ENCODE results near the gene PYM1. TPM values are rescaled to one million over a fixed set of nuclear protein-coding genes. Genes with fewer than 3 reads are reported as not detected.
A peak's percentile ranks its signal among the peaks of the same experiment; 100 is the strongest.
"Not testable (repeated sequence)": the region's sequence is repeated elsewhere in the genome, so short reads cannot be mapped to it uniquely, and the experiment has no call there.

Gene PYM1
- polyA plus RNA-seq, 1 experiment: 37.1 TPM

GRCh38 chr12:55925870-55926737, 1.6 kb downstream of the PYM1 start:
- Histone ChIP-seq H3K36me3 (ENCODE audit: control insufficient read depth, insufficient read depth, low read length) (no peaks in the 10 kb centered on the region), H3K4me3 (ENCODE audit: low read depth, low read length) (peak overlapping the region; percentile 78), H3K27me3 (ENCODE audit: control insufficient read depth, insufficient read depth, low read length) (no peaks in the 10 kb centered on the region)
- CTCF ChIA-PET: interaction anchor here (0.7 to 4.4 kb wide), 27 partner anchors 9 to 197 kb away, joined by 3 to 30 read pairs (median 4); partner anchors contain the start of genes CD63, DNAJC14, MMP19 and ORMDL2
- no peak for DNase-seq (ENCODE audit: low read depth)
- TF ChIP-seq, protein P1, sequence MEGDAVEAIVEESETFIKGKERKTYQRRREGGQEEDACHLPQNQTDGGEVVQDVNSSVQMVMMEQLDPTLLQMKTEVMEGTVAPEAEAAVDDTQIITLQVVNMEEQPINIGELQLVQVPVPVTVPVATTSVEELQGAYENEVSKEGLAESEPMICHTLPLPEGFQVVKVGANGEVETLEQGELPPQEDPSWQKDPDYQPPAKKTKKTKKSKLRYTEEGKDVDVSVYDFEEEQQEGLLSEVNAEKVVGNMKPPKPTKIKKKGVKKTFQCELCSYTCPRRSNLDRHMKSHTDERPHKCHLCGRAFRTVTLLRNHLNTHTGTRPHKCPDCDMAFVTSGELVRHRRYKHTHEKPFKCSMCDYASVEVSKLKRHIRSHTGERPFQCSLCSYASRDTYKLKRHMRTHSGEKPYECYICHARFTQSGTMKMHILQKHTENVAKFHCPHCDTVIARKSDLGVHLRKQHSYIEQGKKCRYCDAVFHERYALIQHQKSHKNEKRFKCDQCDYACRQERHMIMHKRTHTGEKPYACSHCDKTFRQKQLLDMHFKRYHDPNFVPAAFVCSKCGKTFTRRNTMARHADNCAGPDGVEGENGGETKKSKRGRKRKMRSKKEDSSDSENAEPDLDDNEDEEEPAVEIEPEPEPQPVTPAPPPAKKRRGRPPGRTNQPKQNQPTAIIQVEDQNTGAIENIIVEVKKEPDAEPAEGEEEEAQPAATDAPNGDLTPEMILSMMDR (IDR thresholded peaks at IDR 0.05; ENCODE audit: insufficient read depth, low read depth, low read length): no peak
- POLR2A ChIA-PET: no interaction called here

DNA sequence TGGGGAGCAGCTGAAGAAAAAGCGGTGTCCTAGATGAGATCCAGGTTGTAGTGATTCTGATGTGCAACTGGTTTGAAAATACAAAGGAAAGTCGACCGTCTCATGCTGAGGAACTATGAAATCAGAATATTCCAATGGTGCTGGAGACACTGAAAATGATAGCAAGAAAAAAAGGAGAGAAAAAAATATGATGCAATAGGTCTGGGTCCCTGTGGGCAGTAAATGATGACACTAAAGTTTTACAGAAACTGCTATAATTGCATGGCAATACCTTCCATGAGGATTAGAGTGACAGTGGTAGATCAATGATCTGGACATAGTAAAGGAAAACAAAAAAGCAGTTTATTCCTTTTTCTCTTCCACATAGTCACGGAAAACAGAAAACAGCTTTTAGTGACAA, 2.3 kb downstream of the PYM1 start:
- POLR2A ChIA-PET: no interaction called here

GRCh38 chr12:55923648-55924047, 4.0 kb downstream of the PYM1 start:
- POLR2A ChIA-PET; H3K36me3 ChIP-seq (ENCODE audit: control insufficient read depth, insufficient read depth, low read length); CTCF ChIA-PET; H3K4me3 ChIP-seq (ENCODE audit: low read depth, low read length); DNase-seq (ENCODE audit: low read depth); H3K27me3 ChIP-seq (ENCODE audit: control insufficient read depth, insufficient read depth, low read length): not testable (repeated sequence)

More for the DNA sequence above, 2.3 kb downstream of the PYM1 start:
- TF ChIP-seq, protein P1 (IDR thresholded peaks at IDR 0.05; ENCODE audit: insufficient read depth, low read depth, low read length): no peak
- CTCF ChIA-PET: interaction anchor here (0.9 to 3.5 kb wide), 16 partner anchors 8 to 108 kb away, joined by 3 to 14 read pairs (median 4); partner anchors contain the start of genes MMP19, ORMDL2 and SARNP
- Histone ChIP-seq H3K36me3 (ENCODE audit: control insufficient read depth, insufficient read depth, low read length) (no peaks in the 10 kb centered on the region), H3K27me3 (ENCODE audit: control insufficient read depth, insufficient read depth, low read length) (no peaks in the 10 kb centered on the region), H3K4me3 (ENCODE audit: low read depth, low read length) (no peak overlapping the region)
- no peak for DNase-seq (ENCODE audit: low read depth)

- DNase-seq (ENCODE audit: low read depth): no peak
- Histone ChIP-seq H3K36me3 (ENCODE audit: control insufficient read depth, insufficient read depth, low read length) (no peaks in the 10 kb centered on the region; the same call in 1 of the 2 replicates), H3K27me3 (ENCODE audit: control insufficient read depth, insufficient read depth, low read length) (no peaks in the 10 kb centered on the region), H3K4me3 (ENCODE audit: low read depth, low read length) (no peak overlapping the region)
- TF ChIP-seq, protein P1 (IDR thresholded peaks at IDR 0.05; ENCODE audit: insufficient read depth, low read depth, low read length): no peak
- CTCF ChIA-PET: no interaction called here
- POLR2A ChIA-PET: no interaction called here
Observed at GRCh38 chr12:55922126-55922525, 5.6 kb downstream of the PYM1 start.

- H3K36me3 ChIP-seq (ENCODE audit: control insufficient read depth, insufficient read depth, low read length); H3K27me3 ChIP-seq (ENCODE audit: control insufficient read depth, insufficient read depth, low read length); H3K4me3 ChIP-seq (ENCODE audit: low read depth, low read length); DNase-seq (ENCODE audit: low read depth); POLR2A ChIA-PET: not testable (repeated sequence)
- CTCF ChIA-PET: interaction anchor here (0.8 to 0.9 kb wide), 2 partner anchors 20 to 71 kb away, joined by 3 read pairs; no protein-coding TSS in a partner anchor
Observed at GRCh38 chr12:55919032-55919431, 8.7 kb downstream of the PYM1 start.

DNA sequence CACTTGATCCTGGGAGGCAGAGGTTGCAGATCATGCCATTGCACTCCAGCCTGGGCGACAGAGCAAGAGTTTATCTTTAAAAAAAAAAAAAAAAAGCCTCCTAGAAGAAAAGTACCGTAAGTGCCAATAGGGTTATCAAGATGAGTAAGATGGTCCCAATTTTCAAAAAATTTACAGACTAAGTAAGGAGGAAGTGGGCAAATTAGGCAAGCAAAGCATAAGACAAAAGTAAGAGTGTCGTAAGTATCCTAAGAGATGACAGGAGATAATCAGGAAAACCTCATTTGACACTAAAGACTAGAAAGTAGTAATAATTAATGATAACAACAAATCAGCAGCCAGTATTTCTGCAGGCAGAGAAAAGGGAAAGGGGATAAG, 12.2 kb downstream of the PYM1 start:
- ChIA-PET CTCF (interaction anchor here (1.5 to 2.7 kb wide), 2 partner anchors 10 to 11 kb away, joined by 5 to 16 read pairs; no protein-coding TSS in a partner anchor), POLR2A (interaction anchor here (0.6 kb wide), 1 partner anchor 86 kb away, joined by 4 read pairs; the partner anchor contains the start of gene DNAJC14)
- H3K4me3 ChIP-seq (ENCODE audit: low read depth, low read length): no peak overlapping the region
- H3K36me3 ChIP-seq (ENCODE audit: control insufficient read depth, insufficient read depth, low read length): peaks cover 2% of the 10 kb centered on the region
- no peak for DNase-seq (ENCODE audit: low read depth)
- H3K27me3 ChIP-seq (ENCODE audit: control insufficient read depth, insufficient read depth, low read length): no peaks in the 10 kb centered on the region
- TF ChIP-seq, protein P1 (IDR thresholded peaks at IDR 0.05; ENCODE audit: insufficient read depth, low read depth, low read length): no peak
